Hepatocyte (in vitro differentiated cells): ENCODE measurements around the gene PLPPR3.
"Not testable (repeated sequence)": the region's sequence is repeated elsewhere in the genome, so short reads cannot be mapped to it uniquely, and the experiment has no call there.

Experiments
- EZH2 ChIP-seq: fragments of 200-600 bp; sonication (generic); IDR thresholded peaks from 2 replicates; pipeline ENCODE4 v1.6.1; 2016; ENCODE audit warnings: antibody characterized with exemption, mild to moderate bottlenecking, borderline replicate concordance
- EZH2phosphoT487 ChIP-seq: fragments of 200-600 bp; sonication (generic); IDR thresholded peaks from one replicate; pipeline ENCODE4 v1.6.1; 2018; ENCODE audit warnings: antibody characterized with exemption, mild to moderate bottlenecking, low read depth, moderate library complexity; ENCODE audit not compliant: unreplicated experiment, severe bottlenecking
- TF ChIP-seq, protein P1 (sequence below): fragments of 200-600 bp; sonication (generic); IDR thresholded peaks from 2 replicates; pipeline ENCODE4 v1.5.1; 2016; ENCODE audit warnings: antibody characterized with exemption, mild to moderate bottlenecking; ENCODE audit not compliant: poor library complexity

GRCh38 chr19:842802-843179, 21.0 kb upstream of the PLPPR3 start:
- TF ChIP-seq, protein P1, sequence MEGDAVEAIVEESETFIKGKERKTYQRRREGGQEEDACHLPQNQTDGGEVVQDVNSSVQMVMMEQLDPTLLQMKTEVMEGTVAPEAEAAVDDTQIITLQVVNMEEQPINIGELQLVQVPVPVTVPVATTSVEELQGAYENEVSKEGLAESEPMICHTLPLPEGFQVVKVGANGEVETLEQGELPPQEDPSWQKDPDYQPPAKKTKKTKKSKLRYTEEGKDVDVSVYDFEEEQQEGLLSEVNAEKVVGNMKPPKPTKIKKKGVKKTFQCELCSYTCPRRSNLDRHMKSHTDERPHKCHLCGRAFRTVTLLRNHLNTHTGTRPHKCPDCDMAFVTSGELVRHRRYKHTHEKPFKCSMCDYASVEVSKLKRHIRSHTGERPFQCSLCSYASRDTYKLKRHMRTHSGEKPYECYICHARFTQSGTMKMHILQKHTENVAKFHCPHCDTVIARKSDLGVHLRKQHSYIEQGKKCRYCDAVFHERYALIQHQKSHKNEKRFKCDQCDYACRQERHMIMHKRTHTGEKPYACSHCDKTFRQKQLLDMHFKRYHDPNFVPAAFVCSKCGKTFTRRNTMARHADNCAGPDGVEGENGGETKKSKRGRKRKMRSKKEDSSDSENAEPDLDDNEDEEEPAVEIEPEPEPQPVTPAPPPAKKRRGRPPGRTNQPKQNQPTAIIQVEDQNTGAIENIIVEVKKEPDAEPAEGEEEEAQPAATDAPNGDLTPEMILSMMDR: not testable (repeated sequence)
- TF ChIP-seq EZH2, EZH2phosphoT487: not testable (repeated sequence)
